HG03039 (cell line): Measurements from ENCODE around the gene ALDOA.
"Not testable (repeated sequence)": the region's sequence is repeated elsewhere in the genome, so short reads cannot be mapped to it uniquely, and the experiment has no call there.

Experiments used
- ATAC-seq: cut with Tn5 transposase; IDR thresholded peaks from one replicate; pipeline ENCODE4 v1.9.1; 2021; ENCODE audit warnings: mild to moderate bottlenecking, moderate library complexity; ENCODE audit not compliant: unreplicated experiment

Gene ALDOA

DNA sequence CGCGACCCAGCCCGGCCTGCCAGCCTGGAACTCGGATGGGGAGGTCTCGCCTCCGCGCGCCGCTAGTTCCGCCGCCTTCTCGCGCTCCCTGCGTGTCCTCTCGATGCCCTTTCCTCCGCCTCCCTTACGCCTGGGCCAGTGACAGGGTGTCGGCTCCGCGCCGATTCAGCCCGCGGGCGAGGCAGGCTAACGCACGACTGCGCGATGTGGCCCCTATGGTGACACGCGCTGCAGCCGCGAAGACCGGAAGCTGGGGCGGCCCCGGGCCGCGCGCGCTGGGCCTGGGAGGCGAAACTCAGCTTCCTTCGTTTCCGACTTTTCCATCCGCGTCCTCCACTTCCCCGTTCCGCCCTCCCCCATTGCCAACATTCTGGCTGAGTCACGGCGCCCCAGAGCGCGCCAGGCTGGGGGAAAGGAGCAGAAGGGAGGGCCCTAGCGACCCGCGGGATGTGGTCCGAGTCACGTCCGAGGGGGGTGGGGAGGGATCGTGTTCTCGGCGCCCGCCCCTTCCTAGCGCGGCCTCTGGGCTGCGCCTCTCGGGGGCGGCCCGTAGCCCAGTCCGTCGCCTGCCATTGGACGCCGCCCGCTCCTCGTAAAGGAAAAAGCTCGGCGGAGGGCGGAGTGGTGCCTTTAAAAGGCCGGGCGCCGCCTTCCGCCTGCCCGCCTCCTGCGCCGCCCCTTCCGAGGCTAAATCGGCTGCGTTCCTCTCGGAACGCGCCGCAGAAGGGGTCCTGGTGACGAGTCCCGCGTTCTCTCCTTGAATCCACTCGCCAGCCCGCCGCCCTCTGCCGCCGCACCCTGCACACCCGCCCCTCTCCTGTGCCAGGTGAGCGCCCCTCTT lies at the start of gene ALDOA:
ALDOA (plus strand) TSS at position 659 of the 841 bp plus-strand sequence. CDS start 1,138 bp downstream, outside the sequence.
- ATAC-seq: peak; percentile 72

DNA sequence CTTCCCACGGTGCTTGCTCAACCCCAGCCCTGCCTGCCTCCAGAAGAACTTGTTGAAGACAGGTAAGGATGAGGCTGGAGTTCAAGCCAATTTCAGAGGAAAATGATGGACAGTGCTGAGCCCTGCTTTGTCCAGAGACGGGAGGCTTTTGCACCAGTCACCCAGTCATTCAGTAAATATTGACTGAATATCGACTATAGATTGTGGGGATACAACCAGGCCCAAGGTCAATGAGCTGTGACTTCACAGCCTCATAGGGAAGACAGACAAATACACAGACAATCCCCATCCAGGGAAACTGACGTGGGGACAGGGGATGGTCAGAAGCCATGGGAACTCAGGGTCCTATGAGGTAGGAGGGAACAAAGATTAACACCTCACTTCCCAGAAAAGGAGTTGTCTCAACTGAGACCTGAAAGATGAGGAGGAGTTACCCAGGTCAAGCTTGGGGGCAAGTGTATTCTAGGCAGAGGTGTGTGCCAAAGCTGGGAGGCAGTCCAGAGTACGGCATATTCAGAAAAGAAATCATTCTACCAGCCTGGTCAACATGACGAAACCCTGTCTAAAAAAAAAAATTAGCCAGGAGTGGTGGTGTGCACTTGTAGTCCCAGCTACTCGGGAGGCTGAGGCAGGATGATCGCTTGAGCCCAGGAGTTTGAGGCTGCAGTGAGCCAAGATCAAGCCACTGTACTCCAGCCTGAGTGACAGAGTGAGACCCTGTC lies 48.8 kb upstream of the ALDOA start:
- ATAC-seq: no peak

DNA sequence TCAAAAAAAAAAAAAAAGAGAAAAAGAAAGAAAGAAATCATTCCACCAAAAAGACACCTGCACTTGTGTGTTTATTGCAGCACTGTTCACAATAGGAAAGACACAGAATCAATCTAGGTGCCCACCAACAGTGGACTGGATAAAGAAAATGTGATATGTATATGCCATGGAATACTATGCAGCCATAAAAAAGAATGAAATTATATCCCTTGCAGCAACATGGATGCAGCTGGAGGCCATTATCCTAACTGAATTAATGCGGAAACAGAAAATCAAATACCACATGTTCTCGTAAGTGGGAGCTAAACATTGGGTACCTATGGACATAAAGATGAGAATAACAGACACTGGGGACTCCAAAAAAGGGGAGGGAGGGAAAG lies 48.3 kb upstream of the ALDOA start:
- ATAC-seq: no peak

DNA sequence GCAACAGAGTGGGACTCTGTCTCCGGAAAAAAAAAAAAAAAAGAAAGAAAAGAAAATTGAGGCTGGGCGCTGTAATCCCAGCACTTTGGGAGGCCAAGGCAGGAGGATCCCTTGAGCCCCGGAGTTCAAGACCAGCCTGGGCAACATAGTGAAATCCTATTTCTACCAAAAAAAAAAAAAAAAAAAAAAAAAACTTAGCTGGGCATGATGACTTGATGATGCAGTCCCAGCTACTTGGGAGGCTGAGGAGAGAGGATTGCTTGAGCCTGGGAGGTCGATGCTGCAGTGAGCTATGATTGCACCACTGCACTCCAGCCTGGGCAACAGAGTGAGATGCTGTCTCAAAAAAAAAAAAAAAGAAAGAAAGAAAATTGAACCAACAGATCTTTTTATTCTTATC lies 47.6 kb upstream of the ALDOA start:
- not testable (repeated sequence) for ATAC-seq

DNA sequence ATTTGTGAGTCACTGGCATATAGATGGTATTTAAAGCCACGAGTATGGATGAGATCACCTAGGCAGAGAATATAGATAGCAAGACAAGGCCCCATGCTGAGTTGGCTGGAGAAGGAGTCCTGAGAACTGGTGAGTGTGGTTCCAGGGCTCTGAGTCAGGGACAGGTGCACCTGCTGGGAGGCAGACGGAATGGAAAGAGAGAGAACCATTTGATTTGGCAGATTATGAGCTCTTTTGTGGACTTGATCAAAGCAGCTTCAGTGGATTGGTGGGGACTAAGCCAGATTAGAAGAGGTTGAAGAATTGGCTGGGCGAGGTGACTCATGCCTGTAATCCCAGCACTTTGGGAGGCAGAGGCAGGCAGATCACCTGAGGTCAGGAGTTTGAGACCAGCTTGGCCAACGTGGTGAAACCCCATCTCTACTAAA lies 46.8 kb upstream of the ALDOA start:
- ATAC-seq: no peak

DNA sequence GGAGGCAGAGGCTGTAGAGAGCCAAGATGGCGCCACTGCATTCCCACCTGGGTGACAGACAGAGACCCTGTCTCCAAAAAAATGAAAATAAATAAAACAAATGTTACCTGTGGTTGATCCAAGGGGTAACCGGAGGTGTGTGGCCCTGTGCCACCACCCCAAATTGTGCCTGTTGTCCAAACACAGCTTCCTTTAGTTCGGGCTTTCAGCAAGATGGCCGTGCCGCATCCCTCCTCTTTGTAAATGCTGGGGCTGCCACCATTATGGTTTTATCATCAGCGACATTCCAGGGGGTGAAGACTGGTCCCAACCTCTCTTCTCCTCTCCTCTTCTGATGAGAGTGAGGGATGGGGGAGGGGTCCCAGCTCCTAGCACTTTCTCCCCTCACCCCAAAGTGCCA lies 42.7 kb upstream of the ALDOA start, which contains the start of gene C16orf92:
C16orf92 (plus strand) TSS at position 312 of the 400 bp plus-strand sequence. CDS start 143 bp downstream, outside the sequence.
- ATAC-seq: no peak

DNA sequence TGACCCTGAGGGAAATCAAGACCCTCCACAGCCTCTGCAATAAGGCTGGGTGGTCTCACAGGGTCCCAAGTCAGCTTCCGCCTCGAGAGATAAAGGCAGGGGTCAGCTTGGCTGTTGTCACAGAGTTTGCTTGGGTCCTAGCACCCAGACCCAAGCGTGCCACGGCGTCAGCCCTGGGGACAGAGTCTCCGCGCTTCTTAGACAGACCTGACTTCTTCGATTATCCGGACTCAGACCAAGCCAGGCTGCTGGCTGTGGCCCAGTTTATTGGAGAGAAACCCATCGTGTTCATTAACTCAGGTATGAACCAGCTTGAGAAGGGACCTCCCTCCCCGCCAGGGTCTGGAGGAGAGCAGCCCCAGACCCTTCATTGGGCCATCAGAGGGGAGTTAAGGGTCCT lies 42.0 kb upstream of the ALDOA start:
- no peak for ATAC-seq

DNA sequence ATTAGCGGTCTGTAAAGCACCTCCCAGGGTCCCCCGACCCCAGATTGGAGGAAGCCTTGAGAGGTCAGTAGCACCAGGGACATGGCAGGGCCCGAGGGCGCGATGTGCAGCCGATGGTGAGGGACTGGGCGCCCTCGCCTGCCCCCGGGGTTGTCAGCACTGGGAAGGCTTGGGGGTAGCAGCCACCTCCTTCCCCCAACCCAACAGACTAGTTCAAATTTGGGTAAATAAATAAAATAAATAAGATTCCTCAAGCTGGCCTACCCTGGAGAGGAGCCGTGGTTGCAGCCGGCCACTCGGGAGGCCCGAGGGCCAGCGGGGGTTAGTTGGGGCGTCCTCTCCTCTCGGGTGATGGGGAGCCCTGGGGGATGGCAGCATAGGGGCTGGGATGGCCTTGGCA lies 41.1 kb upstream of the ALDOA start:
- no peak for ATAC-seq

DNA sequence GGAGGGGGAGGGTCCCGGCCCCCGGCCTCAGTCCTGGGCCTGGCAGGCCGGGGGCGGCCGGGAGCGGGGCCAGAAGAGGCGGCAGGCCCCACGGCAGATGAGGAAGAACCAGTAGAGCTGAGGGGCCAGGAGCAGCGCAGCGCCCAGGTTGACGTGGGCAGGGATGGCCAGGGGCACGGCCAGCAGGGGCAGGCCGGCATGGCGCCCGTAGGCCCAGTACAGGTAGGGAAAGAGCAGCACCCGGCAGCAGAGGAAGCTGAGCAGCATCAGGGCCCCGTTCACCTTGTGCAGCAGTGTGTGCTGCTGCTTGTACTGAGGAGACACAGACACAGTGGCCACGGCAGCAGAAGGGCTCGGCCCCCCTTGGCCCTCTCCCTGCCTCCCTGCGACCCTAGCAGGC lies 40.4 kb upstream of the ALDOA start:
- ATAC-seq: no peak

DNA sequence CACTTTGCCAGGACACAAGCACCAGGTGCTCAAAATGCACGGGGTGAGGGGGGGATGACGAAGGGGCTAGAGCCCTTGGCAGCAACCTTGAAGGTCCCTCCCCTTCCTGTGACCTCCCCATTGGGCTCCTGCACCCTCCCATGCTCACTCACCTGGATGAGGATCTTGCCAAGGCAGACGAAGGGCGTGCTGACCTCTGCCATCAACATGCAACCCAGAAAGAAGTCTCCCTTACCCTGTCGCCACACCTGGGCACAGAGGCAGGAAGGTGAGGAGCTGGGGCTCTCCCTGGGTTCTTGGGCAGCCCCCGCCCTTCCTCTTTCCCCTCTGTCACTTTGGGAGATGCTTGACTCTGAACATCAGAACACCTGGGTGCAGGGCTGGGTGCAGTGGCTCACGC lies 40.0 kb upstream of the ALDOA start:
- no peak for ATAC-seq

DNA sequence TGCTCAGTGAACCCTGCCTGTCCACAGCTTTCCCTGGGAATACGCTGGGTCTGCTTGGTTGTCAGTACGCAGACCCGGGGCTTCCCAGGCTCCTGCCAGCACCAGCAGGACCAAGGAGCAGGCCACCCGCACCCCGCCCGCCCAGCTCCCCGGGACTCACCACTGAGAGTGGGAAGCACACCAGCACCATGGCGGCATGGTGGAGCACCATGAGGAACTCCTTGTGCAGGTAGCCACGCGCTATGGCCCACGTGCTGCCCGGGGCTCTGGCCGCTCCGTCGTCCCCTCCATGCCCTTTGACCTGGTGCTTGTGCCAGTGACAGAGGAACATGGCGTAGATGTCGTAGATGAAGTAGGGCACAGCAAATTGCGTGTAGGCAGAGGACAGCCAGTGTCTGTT lies 39.1 kb upstream of the ALDOA start:
- no peak for ATAC-seq

DNA sequence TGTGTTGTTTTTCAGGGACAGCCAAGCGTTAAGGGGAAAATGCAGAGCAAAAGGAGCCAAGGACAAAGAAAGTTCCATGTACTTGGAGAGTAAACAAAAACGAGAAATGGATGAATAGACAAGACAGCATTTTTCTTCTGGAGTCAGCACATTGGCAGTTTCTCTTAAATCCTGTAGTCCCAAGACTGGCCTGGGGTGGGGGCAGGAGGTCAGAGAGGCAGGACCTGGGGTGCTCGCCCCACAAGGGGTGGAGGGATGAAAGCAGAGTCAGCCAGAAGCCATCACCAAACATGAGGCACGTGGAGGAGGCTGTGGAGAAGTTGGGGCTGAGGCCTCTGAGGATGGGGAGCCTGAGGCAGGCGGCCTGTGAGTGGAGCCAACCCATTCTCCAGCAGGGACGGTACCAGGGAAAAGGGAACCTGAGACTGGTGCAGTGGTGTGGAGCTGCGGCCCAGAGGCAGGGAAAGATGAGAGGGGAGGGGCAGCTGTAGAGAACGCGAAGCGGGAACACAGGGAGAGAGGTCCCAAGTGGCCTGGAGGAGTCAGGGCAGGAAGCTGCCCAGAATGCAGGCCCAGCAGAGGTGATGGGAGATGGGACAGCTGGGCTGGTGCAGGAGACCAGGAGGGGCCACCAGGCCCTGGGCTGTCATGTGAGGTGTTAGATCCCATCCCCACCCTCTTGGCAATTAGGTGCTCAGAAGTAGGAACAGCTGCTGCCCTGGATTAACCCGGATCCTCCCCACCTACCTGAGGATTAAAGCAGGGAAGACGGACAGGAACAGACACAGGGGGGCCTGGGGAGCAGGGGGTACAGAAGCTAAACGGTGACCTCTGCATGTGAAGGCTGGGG lies 37.7 kb upstream of the ALDOA start:
- no peak for ATAC-seq

DNA sequence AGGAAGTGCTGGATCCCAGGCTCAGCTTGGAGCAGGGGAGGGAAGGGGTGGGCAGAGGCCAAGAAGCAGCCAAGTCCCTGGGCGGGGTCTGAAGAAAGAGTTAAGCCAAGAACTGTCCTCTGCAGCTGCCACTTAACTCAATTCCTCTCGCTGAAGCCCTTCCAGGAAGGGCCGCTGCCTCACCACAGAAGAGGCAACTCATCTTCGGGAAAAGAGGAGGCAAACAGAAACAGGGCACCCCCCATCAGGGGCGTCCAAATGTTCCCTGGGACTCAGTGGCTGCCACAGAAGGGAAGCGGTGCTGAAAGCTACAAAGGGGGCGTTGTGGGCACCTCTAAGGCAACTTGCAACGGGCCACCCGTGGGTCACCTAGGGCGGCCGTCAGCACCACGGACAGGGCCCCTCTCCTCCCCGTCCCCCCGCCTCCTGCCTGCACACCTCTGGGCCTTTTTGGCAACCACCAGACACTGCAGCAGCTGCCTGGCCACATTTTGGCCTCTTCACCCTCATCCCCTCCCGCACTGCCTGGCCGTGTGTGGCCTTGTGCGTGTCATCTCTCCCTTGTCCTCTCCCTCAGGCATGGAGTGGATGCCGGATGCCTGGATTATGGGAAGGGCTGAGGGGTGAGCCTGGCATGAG lies 37.0 kb upstream of the ALDOA start:
- no peak for ATAC-seq

DNA sequence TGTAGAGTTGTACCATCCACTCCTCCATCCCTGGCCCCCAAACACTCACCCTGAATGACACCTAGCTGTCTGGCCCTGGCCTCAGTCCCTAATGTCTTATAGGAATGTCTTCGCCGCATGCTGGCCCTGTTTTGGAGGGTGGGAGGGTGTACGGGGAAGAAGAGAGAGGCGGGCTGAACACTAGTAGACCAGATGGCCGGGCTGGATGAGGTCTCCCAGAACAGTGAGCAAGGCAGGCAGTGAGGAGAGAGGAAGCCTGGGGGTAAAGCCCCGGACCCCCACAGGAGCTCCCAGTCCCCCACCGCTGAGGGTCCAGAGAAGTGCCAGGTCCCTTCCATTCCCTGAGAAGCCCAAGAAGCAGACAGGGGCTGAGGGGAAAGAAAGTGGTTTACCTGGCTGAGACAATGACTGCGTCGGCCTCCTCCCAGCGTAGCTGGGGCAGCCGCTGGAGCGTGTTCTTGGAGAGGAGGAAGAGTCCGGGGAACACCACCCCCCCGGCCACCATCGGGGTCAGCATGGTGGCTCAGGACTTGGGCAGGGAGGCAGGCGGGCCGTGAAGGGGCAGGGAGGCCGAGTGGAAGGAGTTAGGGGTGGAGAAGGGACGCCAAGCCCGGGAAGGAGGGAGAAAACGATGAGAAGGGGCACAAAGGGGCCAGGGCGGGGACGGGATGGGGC lies 35.4 kb upstream of the ALDOA start:
- ATAC-seq: no peak

DNA sequence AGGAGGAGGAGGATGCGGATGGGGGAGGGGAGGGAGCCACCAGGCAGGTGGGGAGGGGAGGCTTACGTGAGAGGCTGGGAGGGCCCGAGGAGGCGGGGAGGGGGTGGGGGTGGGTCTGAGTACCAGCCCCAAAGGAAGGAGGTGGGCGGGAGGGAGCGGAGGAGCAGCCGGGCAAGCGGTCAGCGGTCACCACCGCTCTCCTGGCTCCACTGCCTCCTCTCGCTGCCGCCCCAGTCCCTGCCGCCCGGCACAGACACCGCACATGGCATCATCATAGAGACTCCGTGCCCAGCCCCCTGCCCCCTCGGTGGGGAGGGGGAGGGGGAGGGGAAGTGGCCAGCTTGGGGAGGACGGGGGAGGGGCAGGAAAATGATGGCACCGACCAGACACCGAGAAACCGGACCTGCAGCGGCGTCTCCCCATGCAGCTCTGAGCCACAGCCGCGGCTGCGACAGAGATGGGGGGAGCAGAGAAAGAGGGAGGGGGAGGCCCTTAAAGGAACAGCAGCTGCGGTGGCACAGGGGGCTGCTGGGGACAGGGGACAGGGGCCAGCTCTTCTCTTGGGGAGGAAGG lies 34.6 kb upstream of the ALDOA start, which contains the start of gene TLCD3B:
TLCD3B (minus strand) TSS at position 431 of the 573 bp plus-strand sequence. CDS start 744 bp downstream, outside the sequence.
- ATAC-seq: no peak

DNA sequence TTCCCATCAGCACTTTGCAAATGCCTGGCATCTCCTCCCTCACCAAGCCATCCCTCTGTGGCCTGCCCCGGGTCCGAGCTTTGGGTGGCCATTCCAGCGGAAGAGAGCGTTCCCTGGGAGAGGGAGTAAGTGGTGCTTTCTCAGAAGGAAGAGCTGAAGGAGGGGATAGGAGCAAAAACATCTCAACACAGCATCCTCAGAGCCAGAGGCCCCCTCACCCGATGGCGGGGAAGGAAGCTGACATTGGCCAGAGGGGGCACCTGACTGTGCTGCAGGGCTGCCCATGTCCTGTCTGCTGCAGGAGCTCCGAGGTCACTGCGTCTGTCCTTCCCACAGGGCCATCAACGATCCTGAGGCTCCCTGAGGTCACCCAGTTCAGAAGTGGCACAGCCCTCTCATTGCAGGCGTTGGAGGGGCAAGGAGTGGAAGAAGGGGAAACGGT lies 34.1 kb upstream of the ALDOA start:
- ATAC-seq: no peak

DNA sequence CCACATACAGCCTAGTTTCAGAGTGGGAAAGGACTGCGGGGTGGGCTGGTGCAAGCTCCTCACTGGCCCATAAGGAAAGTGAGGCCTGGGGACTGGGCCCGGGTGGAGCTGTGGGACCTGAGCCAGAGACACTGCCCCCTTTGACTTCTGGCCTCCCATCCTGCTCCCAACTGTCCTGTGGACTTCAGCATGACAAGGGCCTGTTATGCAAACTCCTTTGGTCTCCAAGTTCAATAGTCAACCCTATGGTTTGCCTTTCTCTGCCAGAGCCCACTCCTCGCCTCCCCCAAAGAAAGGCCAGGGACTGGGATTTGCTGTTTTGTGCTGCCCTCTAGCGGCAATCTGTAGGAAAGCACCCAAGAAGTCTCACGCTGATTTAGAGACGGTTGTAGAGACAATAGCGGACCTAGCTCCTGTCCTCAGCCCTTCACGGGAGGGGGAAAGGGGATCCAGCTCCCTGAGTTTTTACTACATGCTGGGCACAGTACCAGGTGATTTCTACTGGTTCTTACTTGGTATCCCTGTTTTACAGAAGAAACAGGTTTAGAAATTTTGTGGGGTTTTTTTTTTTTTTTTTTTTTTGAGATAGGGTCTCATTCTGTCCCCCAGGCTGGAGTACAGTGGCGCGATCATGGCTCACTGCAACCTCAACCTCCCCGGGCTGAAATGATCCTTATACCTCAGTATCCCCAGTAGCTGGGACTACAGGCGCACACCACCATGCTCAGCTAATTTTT lies 33.3 kb upstream of the ALDOA start:
- no peak for ATAC-seq

DNA sequence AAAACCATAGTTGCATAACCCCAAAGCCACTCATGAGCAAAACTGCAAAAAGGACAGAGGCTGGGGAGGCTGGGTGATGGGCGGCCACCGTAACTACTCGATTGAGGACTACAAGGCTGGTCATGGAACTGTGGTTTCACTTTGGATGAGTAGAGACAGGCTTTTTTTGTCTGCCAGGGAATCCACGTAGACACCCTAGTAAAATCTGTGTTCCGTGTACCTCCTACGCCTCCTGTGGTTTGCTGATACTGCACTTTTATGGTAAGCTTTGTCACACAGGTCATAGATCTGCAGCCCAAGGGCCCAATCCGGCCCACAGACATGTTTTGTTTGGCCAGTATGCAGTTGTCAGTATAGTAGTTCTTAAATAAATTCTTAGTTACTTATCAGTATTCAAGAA lies 32.3 kb upstream of the ALDOA start:
- no peak for ATAC-seq

DNA sequence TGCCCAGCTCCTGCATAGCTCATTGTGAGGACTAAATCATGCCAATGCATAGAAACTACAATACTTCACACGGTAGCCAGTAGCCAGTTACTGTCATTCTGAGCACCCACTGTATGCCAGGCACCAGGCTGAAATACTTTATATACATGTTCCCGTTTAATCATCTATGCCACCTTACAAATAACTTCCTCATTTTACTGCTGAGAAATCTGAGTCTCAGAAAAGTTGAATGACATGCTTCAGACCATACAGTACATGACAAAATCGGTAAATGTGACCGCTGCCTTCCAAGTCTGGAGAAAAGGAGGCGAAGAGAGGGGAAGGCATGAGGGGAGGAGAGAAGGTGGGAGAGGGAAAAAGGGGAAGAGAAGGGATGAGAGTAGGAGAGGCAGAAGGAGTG lies 25.3 kb upstream of the ALDOA start:
- ATAC-seq: no peak
